Retina (tissue), 1 donor: ENCODE measurements around the gene USP53.
A peak's percentile ranks its signal among the peaks of the same experiment; 100 is the strongest.
"Not testable (repeated sequence)": the region's sequence is repeated elsewhere in the genome, so short reads cannot be mapped to it uniquely, and the experiment has no call there.

Experiments used
- DNase-seq: peaks from one replicate; pipeline ENCODE4 v3.0.0-alpha.2; 2016

Gene USP53

DNA sequence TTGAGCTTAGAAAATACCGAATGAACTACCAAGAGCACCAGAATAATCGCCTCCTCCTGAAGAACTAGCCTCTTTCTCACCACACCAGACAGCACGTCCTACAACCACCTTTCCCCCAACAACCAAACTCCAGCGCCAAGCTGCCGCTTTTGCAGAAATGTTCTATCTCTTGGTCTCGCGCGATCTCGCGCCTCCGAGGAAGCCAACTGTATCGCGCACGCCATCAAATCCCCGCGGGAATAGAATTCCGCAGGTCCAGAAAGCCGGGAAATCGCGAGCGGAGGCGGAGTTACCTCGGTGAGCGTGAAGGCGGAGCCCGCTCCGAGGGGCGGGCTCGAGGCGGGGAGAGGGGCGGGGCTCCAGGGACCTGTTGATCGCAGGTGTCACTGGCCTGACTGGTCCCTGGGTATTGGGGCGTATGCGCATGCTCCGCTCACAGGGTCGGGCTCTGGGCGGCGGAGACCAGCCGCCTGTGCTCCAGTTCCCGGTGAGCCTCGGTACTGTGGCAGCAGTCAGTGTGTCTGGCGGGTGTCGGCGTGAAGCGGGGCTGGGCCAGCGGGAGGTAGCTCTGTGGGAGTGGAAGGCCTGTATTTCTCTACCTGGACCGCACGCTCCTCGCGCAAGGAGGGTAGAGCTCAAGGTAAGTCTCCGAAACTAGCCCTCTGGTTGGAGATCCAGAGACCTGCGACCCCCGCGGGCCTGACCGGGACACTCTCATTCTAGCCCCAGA, at the start of gene USP53:
Gene USP53 (plus strand): TSS at position 480 of the 730 bp plus-strand sequence. CDS start 27,047 bp downstream, outside the sequence.
- DNase-seq, result peak; percentile 97

DNA sequence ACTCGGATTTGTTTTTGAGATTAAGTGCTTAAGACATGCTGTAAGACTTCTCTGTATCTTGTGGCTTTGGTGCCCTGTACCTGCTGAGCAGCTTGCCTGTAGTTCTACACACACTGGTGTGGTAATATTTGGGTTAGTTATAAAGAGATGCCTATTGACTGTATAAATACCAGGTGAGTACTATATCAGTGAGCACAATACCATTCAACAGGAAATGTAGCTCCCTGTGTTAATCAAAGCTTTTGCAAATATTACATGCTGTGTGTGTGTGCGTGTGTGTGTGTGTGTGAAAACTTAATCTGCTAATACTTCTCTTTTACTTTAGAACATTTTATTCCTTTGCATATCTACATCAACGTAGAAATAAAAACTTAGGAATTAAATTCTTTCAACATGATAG, 46.7 kb upstream of the USP53 start:
- DNase-seq, result no peak

DNA sequence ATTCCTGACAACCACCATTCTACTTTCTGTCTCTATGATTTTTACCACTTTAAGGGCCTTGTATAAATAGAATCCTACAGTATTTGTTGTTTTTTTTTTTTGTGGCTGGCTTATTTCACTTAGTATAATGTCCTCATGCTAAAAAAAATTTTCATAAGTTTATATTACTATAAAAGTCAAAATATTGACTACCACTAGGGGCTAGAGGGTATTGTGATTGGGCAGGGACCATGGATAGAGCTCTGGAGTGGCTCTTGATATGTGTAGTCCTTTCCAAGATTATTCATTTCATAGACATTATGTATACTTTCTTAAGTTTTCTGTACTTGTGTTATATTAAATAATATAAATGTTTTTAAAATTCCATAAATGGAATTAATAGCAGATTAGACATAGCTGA, 42.3 kb upstream of the USP53 start:
- DNase-seq, result no peak

DNA sequence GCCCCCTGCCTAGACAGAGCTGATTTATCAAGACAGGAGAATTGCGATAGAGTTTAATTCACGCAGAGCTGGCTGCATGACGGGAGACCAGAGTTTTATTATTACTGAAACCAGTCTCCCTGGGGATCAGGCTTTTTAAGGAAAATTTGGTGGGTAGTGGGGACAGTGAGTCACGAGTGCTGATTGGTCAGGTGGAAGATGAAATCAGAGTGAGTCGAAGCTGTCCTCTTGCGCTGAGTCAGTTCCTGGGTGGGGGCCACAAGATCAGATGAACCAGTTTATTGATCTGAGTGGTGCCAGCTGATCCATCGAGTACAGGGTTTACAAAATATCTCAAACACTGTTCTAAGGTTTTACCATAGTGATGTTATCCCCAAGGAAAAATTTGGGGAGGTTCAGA, 40.3 kb upstream of the USP53 start:
- no peak for DNase-seq

DNA sequence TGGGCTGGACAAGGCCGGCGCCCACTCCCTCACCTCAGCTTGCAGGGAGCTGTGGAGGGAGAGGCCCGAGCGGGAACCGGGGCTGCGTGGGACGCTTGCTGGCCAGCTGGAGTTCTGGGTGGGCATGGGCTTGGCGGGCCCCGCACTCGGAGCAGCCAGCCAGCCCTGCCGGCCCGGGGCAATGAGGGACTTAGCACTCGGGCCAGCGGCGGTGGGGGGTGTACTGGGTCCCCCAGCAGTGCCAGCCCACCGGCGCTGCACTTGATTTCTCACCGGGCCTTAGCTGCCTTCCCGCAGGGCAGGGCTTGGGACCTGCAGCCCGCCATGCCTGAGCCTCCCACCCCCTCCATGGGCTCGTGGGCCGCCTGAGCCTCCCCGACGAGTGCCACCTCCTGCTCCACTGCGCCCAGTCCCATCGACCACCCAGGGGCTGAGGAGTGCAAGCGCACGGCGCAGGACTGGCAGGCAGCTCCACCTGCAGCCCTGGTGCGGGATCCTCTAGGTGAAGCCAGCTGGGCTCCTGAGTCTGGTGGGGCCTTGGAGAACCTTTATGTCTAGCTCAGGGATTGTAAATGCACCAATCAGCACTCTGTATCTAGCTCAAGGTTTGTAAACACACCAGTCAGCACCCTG, 38.7 kb upstream of the USP53 start:
- DNase-seq, result not testable (repeated sequence)

DNA sequence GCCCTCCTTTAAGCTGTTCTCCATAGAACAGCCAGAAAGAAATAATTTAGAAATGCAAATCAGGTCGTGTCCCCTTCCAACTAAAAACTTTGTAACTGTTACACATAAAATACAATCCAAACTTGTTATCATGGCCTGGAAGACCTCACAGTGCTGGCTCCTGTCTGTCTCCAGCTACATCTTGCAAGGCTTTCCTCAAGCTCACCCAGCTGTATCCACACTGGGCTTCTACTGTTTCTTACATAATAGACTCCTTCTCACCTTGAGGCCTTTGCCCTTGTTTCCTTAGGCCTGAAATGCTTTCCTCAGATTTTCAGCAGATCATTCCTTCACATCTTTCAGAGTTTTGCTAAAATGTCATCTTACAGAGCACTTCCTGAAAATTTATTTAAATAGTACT, 33.5 kb upstream of the USP53 start:
- DNase-seq, result no peak

DNA sequence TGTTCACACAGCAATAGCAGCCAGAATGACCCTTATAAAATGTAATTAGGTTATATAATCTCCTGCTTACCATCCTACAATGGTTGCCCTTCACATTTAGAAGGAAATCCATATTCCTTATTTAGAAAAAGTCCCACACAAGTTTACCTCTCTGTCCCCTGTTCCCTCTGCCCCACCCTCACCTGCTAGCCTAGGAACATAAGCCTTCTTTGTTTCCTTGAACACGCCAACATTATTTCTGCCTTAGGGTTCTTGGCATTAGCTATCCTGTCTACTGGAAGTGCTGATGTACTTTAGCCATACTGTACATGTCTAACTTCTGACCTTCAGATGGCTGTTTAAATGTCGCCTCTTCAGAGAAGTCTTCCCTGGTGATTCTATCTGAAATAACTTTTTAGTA, 28.4 kb upstream of the USP53 start:
- DNase-seq, result no peak

DNA sequence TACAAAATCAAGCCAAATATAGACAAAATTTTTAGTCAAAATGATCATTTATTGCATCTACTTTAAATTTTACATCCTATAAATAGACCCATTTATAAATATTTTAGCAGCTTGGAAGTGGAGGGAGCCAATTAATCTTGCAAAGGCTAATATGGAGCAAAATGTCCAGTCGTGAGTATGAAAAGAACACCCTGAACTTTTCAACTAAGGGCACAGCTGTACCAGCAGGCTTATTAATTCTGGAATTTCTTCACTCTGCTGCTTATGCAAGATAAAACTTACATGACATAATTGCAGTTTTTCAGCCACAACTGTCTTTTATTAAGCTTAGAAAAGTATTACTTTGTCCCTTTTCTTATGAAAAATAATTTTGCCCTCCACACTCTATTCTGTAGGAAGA, 22.9 kb upstream of the USP53 start:
- DNase-seq, result peak; percentile 11

DNA sequence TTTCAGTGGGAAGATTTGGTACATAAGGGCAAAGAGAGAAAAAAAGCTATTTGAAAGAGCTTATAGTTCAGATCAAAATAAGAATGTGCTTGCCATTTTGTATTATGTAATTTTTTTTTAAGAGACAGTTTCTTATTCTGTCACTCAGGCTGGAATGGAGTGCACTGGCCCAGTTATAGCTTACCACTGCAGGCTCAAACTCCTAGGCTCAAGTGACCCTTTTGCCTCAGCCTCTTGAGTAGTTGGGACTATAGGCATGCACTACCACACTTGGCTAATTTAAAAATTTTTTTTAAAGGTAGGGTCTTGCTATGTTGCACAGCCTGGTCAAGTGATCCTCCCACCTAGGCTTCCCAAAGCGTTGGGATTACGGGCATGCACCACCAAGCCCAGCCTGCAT, 22.2 kb upstream of the USP53 start:
- no peak for DNase-seq

DNA sequence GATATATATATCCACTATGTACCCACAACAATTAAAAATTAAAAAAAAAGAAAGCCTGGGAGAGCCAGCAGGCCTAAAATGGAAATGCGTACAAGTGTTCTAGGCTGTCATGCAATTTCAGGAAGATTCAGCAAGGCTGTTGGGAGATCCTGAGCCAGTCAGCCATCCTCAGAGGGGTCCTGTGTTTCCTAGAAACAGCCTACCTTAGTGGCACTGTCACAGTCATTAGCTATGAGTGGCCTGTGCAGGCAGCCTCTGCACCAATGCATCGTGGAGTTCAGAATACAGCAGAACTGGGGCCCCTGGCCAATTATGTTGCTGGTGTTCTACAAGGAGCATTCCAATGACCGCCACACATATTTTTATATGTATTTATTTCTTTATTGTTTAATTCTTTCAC, 21.0 kb upstream of the USP53 start:
- DNase-seq, result no peak

DNA sequence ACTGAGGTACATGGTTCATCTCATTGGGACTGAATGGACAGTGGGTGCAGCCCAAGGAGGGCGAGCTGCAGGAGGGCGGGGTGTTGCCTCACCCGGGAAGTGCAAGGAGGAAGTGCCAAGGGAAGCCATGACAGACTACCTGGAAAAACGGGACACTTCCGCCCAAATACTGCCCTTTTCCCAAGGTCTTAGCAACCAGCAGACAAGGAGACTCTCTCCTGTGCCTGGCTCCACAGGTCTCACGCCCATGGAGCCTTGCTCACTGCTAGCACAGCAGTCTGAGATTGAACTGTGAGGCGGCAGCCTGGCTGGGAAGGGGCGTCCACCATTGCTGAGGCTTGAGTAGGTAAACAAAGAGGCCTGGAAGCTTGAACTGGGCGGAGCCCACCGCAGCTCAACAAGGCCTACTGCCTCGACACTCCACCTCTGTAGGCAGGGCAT, 14.7 kb upstream of the USP53 start:
- no peak for DNase-seq

DNA sequence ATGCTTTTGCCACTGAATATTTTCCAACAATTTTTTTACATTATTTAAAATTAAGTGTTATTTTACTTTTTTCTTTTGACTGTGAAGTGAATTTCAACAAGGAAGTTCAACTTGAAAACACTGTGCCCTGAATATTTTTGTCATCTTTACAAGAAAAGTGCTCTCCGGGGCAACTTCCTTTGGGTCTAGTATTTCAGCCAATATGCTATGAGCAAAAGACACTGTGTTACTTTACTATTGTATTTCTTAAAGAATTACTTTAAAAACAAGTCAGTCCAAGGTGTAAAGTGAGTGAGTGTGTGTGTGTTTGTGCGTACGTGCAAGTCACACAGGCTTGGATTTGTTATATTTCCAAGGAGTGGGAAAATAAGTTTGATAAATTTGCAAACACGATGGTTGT, 7.6 kb upstream of the USP53 start:
- no peak for DNase-seq

DNA sequence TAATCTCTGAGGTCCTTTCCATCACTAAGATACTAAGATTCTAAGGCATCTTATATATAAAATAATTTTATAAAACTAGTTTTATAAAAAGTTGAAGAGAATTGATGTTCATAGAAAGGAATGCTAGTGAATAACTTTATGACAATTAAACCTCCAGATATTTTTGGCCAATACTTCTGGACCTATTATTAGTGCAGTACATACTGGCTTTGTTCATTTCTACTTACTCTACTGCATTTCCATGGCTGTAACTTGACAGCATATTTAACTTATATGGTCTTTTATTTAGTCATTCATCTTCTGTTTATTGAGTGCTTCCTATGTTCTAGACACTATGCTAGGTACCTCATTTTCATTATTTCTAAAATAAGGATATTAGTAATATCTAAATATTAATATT, 6.8 kb upstream of the USP53 start:
- no peak for DNase-seq

DNA sequence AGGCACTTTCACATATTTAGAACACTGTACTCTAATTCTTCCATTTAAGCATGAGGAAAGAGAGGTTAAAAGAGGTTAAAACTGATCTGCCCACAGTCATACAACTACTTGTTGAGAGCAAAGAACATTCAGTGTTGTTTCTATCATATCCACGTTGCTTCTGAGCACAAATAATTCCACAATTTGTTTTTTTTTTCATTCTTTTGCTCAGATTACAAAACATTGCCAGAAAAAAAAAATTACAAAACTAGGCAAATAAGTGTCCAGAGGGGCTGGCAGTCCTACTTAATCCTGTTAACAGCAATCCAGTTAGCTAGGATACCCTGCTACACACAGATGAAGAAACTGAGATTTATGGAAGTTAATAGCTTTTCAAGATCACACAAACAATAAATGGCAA, 6.3 kb upstream of the USP53 start:
- no peak for DNase-seq

DNA sequence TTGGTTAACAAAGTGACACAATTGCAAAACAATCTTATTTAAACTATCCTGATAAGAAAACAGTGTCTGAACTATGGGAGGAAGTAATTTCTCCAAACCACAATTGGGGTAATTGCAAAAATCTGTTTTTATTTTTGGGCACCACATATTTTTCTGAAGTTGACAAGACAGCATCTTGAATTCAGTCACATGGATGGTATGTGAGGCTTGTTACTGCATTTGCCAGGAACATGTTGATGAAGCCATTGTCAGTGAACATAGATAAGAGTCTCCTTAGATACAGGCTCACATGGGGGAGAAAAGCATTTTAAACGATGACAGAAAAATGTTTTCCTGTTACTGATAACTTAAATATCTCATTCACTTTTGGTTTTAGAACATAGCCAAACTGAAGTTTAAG, 5.5 kb upstream of the USP53 start:
- DNase-seq, result no peak

DNA sequence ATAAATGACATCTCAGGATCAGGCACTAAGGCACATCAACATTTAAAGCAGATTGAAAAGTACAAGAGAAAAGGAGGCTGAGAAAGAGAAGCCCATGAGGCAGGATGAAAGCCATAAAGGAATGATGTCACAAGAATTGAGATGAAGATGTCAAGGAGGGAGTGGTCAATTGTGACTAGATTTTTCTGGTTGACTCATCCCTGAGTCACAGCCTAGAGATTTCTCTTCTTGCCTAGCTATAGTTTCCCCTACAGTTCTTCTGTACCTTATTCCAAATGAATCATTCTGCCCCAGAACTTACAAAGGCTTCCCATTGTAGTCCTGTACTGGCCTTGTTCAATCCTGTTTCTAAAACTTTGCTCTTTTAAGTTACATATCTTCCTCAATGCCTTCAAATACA, 3.4 kb upstream of the USP53 start:
- no peak for DNase-seq

DNA sequence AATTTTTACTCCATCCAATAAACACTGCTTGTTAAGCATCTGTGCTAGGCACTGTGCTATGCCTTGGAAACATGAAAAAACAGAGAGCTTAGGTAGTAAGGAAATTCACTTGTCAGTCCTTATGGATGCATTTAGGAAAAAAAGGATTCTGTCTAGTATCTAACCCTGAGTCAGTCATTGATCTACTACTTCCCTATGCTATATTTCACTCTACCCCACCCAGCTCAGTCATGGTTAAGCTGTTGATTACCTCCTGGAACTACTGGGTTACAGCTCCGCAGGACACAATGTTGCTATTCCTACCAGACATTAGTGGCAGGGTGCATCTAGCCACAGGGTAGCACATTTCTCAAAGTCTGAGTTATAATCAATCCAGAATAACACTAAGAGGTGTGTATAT, 2.9 kb upstream of the USP53 start:
- no peak for DNase-seq

DNA sequence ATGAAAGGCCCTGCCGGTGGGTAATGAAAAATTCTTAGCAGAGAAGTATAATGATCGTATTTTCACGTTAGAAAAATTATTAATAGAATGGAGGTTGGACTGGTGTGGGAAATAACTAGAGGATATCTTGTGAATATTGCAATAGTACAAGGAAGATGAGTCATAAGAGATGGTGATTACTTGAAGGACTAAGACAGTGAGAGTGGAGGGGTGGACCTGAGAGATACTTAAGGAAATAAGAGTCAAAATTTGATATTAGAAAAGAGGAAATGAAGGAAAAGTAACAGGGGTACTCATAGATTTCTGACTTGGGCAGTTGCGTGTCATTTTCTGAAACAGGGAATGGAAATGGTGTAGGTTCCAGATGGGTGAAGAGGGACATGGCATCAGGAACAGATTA, 1.7 kb upstream of the USP53 start:
- no peak for DNase-seq

DNA sequence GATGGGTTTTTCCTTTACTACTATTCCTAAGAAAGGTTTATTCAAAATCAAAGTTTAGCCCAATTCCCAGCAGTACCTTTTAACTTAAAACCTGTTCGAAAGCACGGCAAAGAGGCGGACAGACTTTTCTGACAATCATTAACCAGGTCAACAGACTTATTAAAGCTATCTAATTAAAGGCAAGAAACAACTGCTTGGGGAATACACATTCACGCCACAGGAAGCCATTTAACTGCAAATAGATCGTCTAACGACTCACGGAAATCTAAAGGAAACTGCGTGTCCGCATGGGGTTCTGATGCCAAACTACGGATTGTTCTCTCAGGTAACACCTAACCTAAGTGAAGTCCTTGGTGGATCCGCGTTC, 663 bp upstream of the USP53 start:
- DNase-seq, result no peak

DNA sequence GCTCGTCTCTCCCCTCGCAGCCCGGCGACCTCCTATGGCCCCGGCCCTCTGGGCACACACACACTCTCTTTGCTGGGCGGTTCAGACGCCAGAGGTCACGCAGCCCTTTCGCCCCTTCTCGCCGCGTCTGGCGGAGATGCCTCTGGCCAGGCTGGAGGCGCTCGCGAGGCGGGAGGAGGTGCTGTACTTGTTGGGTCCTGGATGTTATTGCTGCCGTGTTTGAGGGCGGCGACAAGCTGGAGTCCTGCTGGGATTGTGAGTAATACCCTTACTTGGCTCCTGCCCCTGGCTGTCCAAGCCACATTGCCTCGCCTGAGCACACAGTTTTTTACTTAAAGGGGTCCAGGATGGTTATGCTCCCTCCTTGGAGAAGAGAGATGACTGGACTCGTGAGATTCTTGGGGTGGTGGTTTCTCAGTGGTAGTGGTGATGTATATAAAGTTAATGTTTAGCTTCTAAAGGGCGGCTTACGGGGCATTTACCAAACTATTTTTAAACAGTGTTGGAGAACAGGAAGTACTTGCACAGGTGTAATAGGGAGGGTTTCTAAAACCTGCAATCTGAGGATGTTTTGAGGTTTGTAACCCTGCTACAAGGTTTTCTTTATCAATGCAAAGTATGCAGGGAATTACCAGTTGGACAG, 572 bp downstream of the USP53 start:
- DNase-seq, result no peak

DNA sequence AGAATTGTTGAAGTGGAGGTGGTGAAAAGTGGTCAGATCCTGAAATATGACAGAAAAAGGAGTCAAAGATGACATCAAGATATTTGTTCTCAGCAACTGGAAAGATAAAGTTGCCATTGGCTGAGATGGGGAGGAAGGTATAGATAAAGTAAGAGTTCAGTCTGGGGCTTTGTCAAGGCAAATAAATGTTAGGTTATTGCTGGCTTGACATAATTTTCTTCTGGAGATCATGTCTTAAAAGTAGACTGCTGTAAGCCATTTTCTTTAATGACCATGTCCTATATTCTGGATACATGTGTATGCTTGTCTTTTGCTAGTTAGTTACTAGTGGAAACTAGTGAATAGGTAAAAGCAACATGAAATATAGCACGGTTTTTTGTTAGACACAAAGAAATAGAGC, 5.6 kb downstream of the USP53 start:
- DNase-seq, result no peak

DNA sequence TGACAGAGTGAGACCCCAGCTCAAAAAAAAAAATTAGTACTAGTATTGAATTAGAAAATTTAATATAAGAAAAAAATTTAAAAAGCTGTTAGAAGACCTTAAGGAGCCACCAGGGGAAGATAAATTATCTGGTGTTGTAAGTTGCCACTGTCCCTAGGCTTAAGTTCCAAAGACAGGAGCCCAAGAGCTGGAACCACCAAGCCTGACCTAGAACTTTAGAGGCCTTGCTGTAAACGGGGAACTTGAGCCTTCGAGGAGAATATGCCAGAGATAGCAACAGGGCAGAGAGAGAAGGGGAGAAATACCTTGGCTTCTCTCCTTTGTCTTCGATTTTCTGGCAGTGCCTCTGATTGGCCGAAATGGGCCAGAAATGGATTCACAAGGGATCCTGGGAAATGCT, 8.9 kb downstream of the USP53 start:
- no peak for DNase-seq

DNA sequence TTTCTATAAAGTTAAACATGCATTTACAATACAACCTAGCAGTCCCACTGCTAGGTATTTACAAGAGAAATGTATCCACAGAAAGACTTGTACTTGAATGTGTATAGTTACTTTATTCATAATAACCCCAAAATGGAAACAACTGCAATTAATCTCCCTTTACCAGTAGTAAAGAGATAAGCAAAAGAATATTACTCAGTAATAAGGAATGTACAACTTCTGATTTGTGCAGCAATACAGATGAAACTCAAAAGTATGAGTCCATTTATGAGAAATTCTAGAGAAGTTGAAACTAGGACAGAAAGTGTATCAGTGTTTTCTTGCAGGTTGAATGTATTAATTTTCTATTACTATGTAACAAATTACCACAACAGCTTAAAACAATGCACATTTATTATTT, 15.2 kb downstream of the USP53 start:
- DNase-seq, result no peak

DNA sequence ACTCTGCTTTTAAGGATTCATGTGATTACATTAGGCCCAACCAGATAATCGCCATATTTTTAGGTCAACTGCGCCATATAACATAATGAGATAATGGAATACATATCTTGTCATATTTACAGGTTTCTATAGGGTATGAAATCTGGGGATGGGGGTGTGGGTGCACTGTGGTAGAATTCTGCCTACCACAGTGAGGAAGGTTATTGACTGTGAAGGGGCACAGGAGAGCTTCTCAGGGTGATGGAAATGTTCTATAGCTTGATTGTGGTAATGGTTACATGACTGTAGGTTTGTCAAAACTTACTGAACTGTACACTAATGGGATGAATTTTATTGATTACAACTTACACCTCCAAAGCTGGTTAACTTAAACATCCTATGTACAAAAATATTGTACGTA, 15.9 kb downstream of the USP53 start:
- DNase-seq, result no peak
